GM08714 (cell line): ENCODE data around the gene ANKRD9.

Experiments
- H3K4me3 ChIP-seq: fragments of 200-500 bp; sonication (Bioruptor generic); 2 replicates; pipeline ENCODE4 v1.5.1; 2014; ENCODE audit warnings: mild to moderate bottlenecking, low read length, inconsistent platforms
- ZNF274 ChIP-seq: IDR thresholded peaks from 2 replicates; pipeline ENCODE4 v1.6.1; 2012; ENCODE audit warnings: mild to moderate bottlenecking, low read depth, low read length

ANKRD9 gene

GRCh38 chr14:102469261-102469660 lies 40.3 kb downstream of the ANKRD9 start:
- no peak for TF ChIP-seq ZNF274
- no peak overlapping the region for H3K4me3 ChIP-seq

DNA sequence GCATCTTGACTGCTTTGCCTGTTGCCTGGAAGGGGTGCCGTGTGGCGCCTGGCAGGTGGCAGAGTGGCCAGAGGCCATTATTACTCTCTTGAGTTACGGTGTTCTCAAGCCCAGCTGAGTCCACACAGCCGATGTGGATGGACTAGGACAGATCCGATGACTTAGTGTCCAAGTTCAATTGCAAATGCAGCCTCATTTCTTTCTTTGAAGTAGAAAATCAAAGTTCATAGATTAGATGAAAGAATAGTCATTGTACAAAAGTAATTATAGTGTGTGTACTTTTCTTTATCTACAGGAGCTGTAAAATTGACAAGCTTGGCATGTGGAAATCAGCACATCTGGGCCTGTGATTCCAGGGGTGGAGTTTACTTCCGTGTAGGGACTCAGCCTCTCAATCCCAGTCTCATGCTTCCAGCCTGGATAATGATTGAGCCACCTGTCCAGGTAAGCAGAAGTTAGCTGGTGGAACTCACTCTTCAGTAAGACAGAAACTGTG lies 44.7 kb downstream of the ANKRD9 start:
- no peak overlapping the region for H3K4me3 ChIP-seq
- no peak for TF ChIP-seq ZNF274

DNA sequence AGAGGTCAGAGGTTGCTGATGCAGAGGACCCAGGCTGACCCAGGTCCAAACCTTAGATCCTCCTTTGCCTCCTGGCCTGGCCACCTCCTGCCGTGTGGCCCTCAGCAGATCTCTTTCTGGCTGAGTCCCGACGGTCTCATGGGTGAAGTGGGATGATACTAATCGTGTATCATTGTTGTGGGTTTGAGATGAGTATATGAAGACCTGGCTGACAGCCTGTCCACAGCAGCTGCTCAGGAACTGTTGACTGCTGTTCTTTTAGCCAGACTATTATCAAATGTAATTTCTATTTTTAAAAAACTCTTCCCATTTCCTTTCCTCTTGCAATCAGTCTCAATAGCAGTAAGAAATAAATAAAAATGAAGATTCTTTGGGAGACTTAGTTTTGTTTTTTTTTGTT lies 45.6 kb downstream of the ANKRD9 start:
- TF ChIP-seq ZNF274: no peak
- no peak overlapping the region for H3K4me3 ChIP-seq

- TF ChIP-seq ZNF274: no peak
- no peak overlapping the region for H3K4me3 ChIP-seq
Observed at GRCh38 chr14:102462391-102462790, 47.2 kb downstream of the ANKRD9 start.

GRCh38 chr14:102461490-102462338 lies 47.9 kb downstream of the ANKRD9 start:
- TF ChIP-seq ZNF274: no peak
- no peak overlapping the region for H3K4me3 ChIP-seq

GRCh38 chr14:102457509-102457908 lies 52.1 kb downstream of the ANKRD9 start:
- TF ChIP-seq ZNF274: no peak
- no peak overlapping the region for H3K4me3 ChIP-seq

DNA sequence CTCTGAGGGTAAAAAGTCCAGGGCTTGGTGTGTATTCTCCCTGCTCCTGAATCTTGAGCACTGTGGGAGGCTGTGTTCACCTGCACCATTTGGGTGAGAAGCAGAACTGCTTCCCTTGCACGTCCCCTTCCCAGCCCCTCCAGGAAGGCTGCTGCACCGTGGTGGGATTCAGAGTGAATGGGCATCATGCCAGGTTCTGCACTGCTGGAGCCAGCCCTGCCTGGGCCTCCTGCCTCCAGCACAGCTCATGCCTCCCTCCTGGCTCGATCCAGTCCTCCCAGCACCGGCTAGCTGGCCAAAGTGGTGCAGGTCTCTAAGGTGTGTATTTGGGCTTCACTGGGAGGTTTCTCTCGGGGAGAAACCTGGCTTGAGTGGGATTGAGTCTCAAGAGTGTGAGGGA lies 54.9 kb downstream of the ANKRD9 start:
- no peak for TF ChIP-seq ZNF274
- H3K4me3 ChIP-seq: no peak overlapping the region

DNA sequence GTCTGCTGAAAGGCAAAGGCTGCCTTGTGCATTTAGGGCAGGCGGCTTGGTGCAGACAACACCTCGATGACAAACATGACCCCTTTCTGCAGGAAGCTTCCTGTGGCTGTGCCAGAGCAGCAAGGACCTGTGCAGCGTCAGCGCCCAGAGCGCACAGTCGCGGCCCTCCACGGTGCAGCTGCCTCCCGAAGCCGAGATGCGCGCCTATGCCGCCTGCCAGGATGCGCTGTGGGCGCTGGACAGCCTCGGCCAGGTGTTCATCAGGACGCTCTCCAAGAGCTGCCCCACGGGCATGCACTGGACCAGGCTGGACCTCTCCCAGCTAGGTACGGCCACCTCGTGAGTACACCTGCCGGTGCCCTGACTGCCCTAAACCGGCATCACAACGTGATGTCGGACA lies 57.3 kb downstream of the ANKRD9 start:
- H3K4me3 ChIP-seq: no peak overlapping the region
- no peak for TF ChIP-seq ZNF274
